AG08395 (cell line): ENCODE results near the gene SPINT2.

Experiments
- DNase-seq: peaks from one replicate; pipeline ENCODE4 v3.0.0; 2012; ENCODE audit warnings: mixed read lengths, low spot score

The SPINT2 gene

GRCh38 chr19:38267761-38268483 is 3.5 kb downstream of the SPINT2 start:
- DNase-seq = no peak

DNA sequence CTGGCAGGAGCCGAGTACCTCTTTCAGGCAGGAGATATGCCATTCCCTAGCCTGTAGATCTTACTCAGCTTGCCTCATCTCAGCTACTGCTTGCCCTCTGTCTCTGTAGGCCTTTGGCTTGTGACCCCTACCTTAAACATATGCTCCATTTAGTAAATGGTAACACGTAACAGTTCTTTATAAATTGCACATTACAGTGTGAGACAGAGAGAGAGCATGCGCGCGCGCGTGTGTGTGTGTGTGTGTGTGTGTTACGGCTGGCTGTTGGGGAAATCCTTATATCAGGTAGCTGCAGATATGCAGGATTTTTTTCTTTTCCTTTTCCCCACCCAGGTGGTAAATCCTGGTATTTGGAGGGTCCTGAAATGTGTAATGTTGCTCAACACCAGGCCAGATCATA is 4.2 kb downstream of the SPINT2 start:
- DNase-seq = no peak

GRCh38 chr19:38270587-38271167 is 6.3 kb downstream of the SPINT2 start:
- peak; percentile 33 for DNase-seq

DNA sequence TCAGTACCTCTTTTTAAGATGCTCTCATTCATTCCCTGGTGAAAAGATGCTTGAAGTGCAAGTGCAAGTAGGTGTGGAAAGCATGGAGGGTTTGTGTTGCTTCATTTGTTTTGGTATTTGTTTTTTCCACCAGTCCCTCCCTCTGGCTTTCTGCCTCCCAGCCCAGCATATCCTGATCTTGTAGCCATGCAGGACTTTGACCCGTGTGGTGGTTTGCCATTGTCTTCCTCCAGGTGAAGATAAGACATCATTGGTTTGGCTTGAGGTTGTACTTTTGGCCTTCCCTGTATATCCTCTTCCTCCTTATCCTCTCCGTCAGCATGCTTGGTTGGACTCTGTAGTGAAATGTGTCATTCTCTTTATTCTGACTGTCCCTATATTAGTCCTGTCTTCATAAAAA is 9.1 kb downstream of the SPINT2 start:
- no peak for DNase-seq

GRCh38 chr19:38274739-38275138 is 10.4 kb downstream of the SPINT2 start:
- DNase-seq = no peak

- DNase-seq = no peak
Observed at GRCh38 chr19:38276942-38277517, 12.7 kb downstream of the SPINT2 start.

DNA sequence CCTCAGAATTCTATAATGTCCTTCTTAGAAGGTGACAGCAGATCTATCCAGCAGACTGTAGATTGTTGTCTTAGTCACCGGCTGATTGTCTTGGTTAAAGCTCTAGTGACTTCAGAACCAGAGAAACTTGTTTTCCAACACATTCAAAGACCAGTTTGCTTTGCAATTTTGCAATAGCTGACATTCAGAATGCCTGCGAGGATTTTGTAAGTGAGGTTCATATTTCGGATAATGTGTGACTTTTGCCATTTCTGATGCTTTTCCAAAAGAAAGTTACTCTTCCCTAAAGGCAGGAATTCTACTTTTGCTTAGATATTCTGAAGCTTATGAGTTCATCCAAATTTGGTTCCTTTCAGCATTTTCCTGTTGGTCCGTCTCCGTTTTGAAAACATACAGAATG is 13.2 kb downstream of the SPINT2 start:
- no peak for DNase-seq

DNA sequence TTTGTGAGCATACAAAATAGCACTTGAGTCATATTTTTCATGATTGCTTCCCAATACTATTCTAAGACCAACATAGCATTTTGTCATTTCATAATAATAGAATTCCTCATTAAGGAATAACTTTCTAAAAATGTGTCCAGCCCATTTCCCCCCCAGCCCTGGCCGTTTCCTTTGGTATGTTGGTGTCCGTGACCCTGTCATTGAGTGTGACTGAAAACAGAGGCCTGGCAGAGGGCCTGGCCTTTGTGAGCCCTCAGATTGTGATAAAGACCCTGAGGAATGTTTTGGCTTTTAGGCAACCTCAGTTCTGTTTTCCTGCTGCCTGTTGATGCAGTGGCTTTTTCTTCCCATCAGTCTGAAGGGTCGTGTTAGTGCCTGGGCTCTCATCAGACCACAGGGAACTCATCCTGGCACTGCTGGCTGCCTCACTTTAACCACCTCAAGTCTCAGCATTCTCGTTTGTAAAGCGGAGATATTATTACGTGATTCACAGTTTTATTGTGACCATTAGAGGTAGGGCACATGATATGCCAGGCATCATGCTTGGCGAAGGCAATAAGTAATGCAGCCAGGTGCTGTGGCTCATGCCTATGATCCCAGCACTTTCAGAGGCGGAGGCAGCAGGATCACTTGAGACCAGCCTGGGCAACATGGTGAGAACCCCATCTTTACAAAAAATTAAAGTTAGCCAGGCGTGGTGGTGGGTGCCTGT is 13.8 kb downstream of the SPINT2 start:
- DNase-seq = peak; percentile 83

DNA sequence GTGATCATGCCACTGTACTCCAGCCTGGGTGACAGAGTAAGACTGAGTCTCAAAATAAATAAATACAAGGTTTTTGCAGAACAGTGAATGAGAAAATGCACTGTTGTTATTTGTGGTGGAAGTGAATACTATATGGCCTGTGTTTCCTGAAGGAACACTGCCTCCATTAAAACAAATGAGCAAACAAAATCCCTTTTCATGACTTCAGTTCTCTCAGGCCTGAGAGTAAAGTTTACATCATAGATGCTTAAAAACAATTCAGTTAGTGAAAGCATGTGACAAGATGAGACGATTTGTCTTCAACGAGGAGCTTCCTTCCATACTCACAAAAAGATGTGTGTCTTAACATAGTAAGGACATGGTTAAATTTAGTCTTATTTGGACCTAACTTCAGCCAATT is 14.4 kb downstream of the SPINT2 start:
- no peak for DNase-seq

DNA sequence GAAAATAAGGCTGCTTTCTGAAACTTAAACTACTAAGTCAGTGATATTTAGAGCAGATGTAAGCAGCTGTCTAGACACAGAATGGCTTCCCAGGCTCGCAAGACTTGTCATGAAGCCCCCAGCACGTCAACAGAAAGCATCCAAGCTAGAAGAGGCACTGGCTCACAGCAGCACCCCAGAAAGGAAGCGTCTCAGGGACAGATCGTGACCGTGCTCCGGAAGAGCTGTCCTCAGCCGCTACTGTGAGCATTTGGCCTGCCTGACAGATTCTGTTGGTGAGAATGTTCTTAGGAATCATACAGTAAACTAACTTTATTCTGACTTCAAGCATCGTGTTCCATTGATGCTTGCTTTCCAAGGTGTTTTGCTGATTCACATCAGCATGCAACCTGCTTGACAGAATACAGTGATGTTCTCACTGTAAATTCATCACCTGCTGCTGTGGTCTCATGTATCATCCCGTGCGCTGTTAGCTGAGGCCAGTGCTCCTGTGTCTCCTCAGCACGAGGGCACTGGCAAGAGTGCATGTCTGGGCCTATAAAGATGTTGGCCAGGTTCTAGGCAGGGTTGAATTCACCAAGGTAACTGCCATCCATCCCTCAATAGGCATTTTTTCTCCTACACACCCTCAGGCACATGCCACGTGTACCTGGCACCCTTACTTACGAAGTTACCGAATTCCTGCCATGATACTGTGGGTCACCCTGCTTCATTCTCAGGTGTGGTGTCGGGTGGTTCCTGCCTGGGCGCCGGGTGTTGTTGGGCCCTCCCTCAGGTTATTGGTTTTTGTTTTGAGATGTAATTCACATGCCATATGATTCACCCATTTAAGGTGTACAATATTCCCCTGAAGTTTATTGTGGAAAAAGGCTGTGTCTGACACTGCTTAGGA is 15.9 kb downstream of the SPINT2 start:
- DNase-seq = no peak

DNA sequence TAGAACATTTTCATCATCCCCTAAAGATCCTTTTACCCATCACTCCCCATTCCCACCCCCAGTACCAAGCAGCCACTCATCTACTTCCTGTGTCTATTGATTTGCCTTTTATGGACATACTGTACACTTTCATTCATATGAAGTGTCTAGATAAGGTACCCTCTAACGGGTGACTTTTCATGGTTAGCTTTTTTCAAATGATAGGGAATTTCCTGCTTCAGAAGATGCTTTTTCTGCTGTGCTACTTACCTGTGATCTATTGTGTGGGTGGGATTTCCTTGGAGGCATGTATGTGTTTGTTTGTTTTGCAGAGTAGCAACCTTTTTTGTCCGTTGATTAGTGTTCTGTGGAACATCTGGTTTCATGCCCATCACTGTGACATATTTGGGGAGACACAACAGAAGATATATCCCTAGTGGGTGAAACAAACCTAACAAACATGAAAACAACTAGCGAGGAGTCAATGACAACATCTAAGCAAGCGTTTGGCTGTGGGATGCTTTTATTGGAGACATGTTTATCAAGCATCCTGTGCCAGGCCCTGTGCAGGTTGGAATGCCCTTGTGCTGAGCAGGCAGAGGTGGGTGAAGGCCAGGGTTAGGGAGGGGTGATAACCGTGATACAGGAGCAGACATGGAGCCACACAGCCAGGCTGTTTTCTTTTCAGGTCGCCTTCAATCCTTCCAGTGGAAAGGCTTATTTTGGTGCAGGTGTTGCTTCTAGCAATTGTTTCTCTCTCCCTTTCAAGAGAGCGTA is 17.6 kb downstream of the SPINT2 start:
- DNase-seq = no peak

DNA sequence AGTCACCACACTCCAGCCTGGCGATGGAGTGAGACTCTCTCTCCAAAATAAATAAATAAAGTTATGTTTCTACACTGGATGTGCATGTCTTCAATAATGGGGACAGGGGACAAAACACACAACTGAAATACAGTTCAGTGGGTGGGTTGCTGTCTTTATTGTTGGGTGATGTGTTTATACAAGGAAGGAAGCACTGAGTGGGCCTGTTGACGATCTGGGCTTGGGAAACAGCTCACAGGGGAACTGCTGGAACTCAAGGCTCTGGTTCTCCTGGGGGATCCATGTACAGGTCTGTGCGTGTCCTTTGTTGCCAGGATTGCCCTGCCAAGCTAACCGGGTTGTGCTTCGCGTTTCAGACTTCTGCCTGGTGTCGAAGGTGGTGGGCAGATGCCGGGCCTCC is 18.9 kb downstream of the SPINT2 start:
- no peak for DNase-seq

GRCh38 chr19:38284422-38284821 is 20.0 kb downstream of the SPINT2 start:
- DNase-seq = no peak

DNA sequence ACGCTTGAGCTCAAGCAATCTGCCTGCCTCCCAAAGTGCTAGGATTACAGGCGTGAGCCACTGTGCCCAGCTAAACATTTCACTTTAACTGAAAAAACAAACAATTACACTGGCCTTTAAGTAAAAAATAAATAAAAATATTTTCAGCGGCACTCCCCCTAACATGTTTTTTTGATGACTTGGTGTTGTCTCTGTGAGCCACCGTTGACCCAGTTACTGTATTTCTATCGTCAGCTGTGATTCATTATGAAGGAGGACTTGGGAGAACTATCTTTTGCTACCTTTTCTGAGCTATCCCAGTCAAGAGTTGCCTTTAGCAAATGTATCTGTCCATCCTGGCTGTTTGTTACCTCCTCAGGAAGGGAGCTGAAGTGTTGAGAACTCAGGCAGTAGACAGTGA is 21.2 kb downstream of the SPINT2 start:
- DNase-seq = peak; percentile 57

DNA sequence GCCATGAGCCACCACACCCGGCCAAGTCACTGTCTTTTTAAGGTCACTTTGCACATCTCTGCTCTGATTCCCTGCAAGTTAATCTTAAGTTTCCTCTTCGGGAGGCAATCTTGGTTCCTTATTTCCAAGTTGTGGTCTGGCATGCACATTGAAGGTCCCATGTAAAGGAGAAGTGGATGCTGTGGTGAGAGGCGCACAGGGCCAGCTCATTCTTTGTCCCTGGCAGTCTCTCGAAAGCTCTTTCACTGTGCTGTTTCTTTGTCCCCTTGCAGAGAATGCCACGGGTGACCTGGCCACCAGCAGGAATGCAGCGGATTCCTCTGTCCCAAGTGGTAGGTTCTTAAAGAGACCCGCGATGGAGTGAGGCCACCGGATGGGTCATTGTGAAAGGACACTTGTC is 23.2 kb downstream of the SPINT2 start:
- DNase-seq = no peak

GRCh38 chr19:38288123-38288855 is 23.9 kb downstream of the SPINT2 start:
- no peak for DNase-seq

GRCh38 chr19:38289955-38290354 is 25.6 kb downstream of the SPINT2 start:
- DNase-seq = no peak

DNA sequence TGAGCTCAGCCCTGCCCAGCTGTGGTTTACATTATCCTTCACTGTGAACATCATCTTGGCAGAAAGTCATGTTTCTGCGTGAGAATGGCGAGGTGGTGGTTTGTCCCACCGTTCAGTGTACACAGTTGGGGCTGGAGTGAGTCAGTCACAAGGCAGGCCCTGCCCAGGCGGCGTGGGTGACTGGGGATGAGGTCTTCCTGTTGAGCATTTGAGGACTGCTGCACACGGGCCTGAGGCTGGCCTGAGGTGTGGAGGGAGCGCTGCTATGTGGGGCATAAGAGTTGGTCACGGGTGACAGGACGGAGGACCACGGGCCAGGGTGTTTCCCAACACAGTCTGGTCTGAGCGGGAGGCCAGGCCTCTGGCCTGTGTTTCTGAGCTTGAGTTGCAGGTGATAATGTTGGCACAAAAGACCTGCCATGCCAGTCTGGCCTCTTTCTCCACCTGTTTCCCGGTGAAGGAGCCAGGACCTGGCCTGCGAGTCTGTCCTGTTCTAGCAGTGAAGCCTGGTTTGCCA is 26.3 kb downstream of the SPINT2 start:
- peak; percentile 94 for DNase-seq

DNA sequence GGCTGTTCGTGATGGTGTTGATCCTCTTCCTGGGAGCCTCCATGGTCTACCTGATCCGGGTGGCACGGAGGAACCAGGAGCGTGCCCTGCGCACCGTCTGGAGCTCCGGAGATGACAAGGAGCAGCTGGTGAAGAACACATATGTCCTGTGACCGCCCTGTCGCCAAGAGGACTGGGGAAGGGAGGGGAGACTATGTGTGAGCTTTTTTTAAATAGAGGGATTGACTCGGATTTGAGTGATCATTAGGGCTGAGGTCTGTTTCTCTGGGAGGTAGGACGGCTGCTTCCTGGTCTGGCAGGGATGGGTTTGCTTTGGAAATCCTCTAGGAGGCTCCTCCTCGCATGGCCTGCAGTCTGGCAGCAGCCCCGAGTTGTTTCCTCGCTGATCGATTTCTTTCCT is 27.5 kb downstream of the SPINT2 start:
- DNase-seq = no peak

- no peak for DNase-seq
Observed at GRCh38 chr19:38293281-38293680, 28.9 kb downstream of the SPINT2 start.
